Sigmoid colon (tissue), 7 donors: Measurements from ENCODE around the gene HIVEP1. TPM values are rescaled to one million over a fixed set of nuclear protein-coding genes. Genes with fewer than 3 reads are reported as not detected.

Source experiments
- DNase-seq: peaks from one replicate; pipeline ENCODE4 v3.0.0-alpha.2; 2019
- H3K27ac ChIP-seq, 4 donors: fragments of 200-600 bp; sonication (generic); one replicate each; pipeline ENCODE4 v1.5.1; 2016 to 2019; ENCODE audit warnings: mild to moderate bottlenecking in 1 of 4
- H3K27me3 ChIP-seq, 3 donors: fragments of 200-600 bp; sonication (generic); one replicate each; pipeline ENCODE4 v1.5.1; 2019; ENCODE audit warnings: mild to moderate bottlenecking in 1 of 3
- H3K36me3 ChIP-seq, 4 donors: fragments of 200-600 bp; sonication (generic); one replicate each; pipeline ENCODE4 v1.5.1; 2016 to 2019
- H3K4me1 ChIP-seq, 4 donors: fragments of 200-600 bp; sonication (generic); one replicate each; pipeline ENCODE4 v1.5.1; 2017 to 2019
- H3K4me3 ChIP-seq, 4 donors: fragments of 200-600 bp; sonication (generic); one replicate each; pipeline ENCODE4 v1.5.1; 2017 to 2019; ENCODE audit warnings: mild to moderate bottlenecking in 2 of 4, moderate library complexity in 1 of 4
- H3K9me3 ChIP-seq, 4 donors: fragments of 200-600 bp in 3 of 4; sonication (generic) in 3 of 4; one replicate each; pipeline versions ENCODE4 v1.5.1 to v1.6.1; 2013 to 2019
- EP300 ChIP-seq, 4 donors: sonication (generic); formaldehyde crosslinking; IDR thresholded peaks; one replicate each; pipeline ENCODE4 v1.6.1; 2017; ENCODE audit warnings: antibody characterized with exemption in 4 of 4
- POLR2A ChIP-seq, 2 donors: fragments of 450-650 bp; IDR thresholded peaks; one replicate each; pipeline ENCODE4 v1.6.1; 2016; ENCODE audit warnings: antibody characterized with exemption in 2 of 2, mild to moderate bottlenecking in 2 of 2, moderate library complexity in 2 of 2
- POLR2AphosphoS5 ChIP-seq, 4 donors: sonication (generic); formaldehyde crosslinking; IDR thresholded peaks; one replicate each; pipeline ENCODE4 v1.6.1; 2017; ENCODE audit warnings: antibody characterized with exemption in 4 of 4
- WGBS, 2 donors: extraction: QIAGEN DNeasy Blood & Tissue Kit; methylation state at CpG; one replicate each; pipeline ENCODE4 v1.1.7; 2013; 5-methylcytosine and 5-hydroxymethylcytosine counted together
- intact Hi-C: fragments of 100-400 bp; cut with DNase I; formaldehyde crosslinking; loops from one replicate; pipeline ENCODE4 v1.15.1; 2023
- polyA plus RNA-seq, 3 donors: library from polyadenylated mRNA; stranded (reverse); fragments of 200-250 nt; gene quantifications; one replicate each; pipeline ENCODE4 v1.2.3, GENCODE V29; 2013
- total RNA-seq, 4 donors: library from RNA; depleted of rRNA; stranded (reverse); fragments of >200 nt; gene quantifications; one replicate each; pipeline ENCODE4 v1.1.0, GENCODE V29; 2016
- TF ChIP-seq, protein P1 (sequence below), 4 experiments: fragments of 450-650 bp in 3 of 4; fragments of 200-600 bp in 1 of 4; IDR thresholded peaks; one replicate each; pipeline ENCODE4 v1.5.1; 2016 to 2019; ENCODE audit warnings: antibody characterized with exemption in 4 of 4, mild to moderate bottlenecking in 3 of 4, moderate library complexity in 2 of 4
- donor health status: healthy with polysubstance abuse.
- donor health status: Bipolar disorder and iron deficiency.
- donor health status: healthy.

HIVEP1 gene
- total and polyA plus RNA-seq, 7 donors: 4.6 to 28.5 (median 13.2) TPM

DNA sequence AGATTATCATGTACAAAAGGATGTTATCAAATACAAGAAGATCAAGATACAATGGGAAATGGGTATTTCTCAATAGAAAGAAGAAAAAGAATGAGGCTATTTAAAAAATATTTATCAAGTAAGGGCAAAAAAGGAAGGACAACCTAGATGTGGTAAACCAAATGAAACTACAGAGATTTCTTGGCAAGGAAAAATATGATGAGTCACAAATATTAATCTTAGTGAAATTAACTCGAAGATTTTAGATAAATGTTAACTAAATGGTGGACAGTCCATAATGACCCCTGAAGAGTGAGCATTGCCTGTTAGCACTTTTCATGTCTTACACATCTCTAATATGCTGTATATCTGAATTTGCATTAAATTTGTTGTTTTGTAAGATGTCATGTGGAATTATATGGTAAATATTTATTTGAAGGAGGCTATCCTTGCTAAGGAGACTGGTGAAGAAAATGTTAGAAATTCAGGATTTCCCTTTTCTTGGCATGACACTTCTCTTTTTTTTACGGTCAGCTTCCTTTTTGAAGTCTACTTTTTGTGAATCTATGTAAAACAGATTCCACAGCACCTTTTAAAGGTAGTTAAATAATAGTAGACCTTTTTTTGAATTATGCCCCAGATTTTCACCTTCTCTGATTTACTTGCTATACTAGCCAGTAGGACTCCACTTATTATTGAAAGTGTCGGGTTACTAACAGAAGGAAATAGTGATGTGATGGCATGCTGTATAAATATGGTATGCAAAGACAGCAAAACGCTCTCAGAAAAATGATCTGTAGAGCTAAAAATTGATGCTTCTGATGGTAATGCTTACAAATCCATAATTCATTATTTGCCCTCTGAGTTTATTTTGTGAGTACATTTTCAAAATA is 120.5 kb downstream of the HIVEP1 start:
- Histone ChIP-seq H3K27ac (no peak overlapping the region), H3K4me3 (no peak overlapping the region), H3K27me3 (no peaks in the 10 kb centered on the region), H3K4me1 (peaks cover 0 to 9% (median 4%) of the 10 kb centered on the region in 4 donors), H3K9me3 (no peaks in the 10 kb centered on the region), H3K36me3 (no peaks in the 10 kb centered on the region)
- DNase-seq: no peak
- TF ChIP-seq POLR2A (IDR thresholded peaks at IDR 0.05) (no peak), POLR2AphosphoS5 (IDR thresholded peaks at IDR 0.05) (no peak), EP300 (IDR thresholded peaks at IDR 0.05) (no peak)
- TF ChIP-seq, protein P1, sequence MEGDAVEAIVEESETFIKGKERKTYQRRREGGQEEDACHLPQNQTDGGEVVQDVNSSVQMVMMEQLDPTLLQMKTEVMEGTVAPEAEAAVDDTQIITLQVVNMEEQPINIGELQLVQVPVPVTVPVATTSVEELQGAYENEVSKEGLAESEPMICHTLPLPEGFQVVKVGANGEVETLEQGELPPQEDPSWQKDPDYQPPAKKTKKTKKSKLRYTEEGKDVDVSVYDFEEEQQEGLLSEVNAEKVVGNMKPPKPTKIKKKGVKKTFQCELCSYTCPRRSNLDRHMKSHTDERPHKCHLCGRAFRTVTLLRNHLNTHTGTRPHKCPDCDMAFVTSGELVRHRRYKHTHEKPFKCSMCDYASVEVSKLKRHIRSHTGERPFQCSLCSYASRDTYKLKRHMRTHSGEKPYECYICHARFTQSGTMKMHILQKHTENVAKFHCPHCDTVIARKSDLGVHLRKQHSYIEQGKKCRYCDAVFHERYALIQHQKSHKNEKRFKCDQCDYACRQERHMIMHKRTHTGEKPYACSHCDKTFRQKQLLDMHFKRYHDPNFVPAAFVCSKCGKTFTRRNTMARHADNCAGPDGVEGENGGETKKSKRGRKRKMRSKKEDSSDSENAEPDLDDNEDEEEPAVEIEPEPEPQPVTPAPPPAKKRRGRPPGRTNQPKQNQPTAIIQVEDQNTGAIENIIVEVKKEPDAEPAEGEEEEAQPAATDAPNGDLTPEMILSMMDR (IDR thresholded peaks at IDR 0.05): no peak
- intact Hi-C loops: no loop called here
- 82 to 91% methylated on average over 4 of the region's 4 CpGs for WGBS, 2 donors

DNA sequence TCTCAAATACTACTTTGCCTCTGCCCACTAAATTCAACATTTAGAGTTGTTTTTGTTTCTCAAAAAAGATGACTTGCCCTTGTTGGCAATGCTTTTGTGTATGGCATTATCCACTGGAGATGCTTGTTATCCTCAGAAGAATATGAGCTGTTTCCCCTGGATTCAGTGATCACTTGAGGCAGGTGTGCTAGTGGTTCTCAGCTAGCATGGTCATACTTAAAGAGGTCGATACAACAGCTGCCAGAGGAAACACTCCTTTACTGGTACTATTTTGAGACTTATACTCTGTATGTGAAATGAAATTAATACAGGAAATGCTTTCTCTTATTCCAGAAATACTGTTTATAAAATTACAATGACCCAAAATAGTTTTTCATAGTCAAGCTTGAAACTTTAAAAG is 122.5 kb downstream of the HIVEP1 start:
- 79 to 87% methylated on average over 1 of the region's 1 CpG for WGBS, 2 donors
- Histone ChIP-seq H3K4me1 (peaks cover 0 to 13% (median 6%) of the 10 kb centered on the region in 4 donors), H3K4me3 (no peak overlapping the region), H3K36me3 (peaks cover 0 to 9% (median 6%) of the 10 kb centered on the region in 4 donors), H3K27ac (no peak overlapping the region), H3K9me3 (no peaks in the 10 kb centered on the region), H3K27me3 (no peaks in the 10 kb centered on the region)
- no peak for DNase-seq
- TF ChIP-seq POLR2A (IDR thresholded peaks at IDR 0.05): no peak
- TF ChIP-seq EP300 (IDR thresholded peaks at IDR 0.05): no peak
- no peak for TF ChIP-seq POLR2AphosphoS5 (IDR thresholded peaks at IDR 0.05)
- TF ChIP-seq, protein P1 (IDR thresholded peaks at IDR 0.05): no peak
- intact Hi-C loops: no loop called here

DNA sequence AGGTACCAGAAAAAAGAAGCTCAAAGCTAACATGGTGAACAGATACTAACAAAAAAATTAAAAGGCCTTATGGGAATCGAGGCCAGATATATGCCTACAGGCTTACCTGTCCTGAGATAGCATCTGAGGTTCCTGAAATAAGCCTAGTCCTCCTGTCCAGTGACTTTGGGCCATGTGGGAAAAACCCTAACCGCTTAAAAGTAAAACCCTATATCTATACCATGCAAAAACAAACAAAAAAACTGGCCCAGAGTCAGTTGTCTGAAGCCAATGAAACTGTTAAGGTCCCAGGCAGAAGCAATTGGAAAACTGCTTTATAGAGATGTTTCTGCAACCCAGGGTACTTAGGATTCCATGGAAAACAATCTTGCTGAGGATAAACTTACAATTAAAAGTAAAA is 122.9 kb downstream of the HIVEP1 start:
- WGBS, 2 donors: 90 to 91% methylated on average over 2 of the region's 2 CpGs
- TF ChIP-seq EP300 (IDR thresholded peaks at IDR 0.05): no peak
- TF ChIP-seq, protein P1 (IDR thresholded peaks at IDR 0.05): no peak
- TF ChIP-seq POLR2AphosphoS5 (IDR thresholded peaks at IDR 0.05): no peak
- no peak for TF ChIP-seq POLR2A (IDR thresholded peaks at IDR 0.05)
- Histone ChIP-seq H3K9me3 (no peaks in the 10 kb centered on the region), H3K4me3 (no peak overlapping the region), H3K27ac (no peak overlapping the region), H3K27me3 (no peaks in the 10 kb centered on the region), H3K4me1 (peaks cover 0 to 13% (median 6%) of the 10 kb centered on the region in 4 donors), H3K36me3 (peaks cover 0 to 13% (median 10%) of the 10 kb centered on the region in 4 donors)
- no peak for DNase-seq
- intact Hi-C loops: no loop called here

DNA sequence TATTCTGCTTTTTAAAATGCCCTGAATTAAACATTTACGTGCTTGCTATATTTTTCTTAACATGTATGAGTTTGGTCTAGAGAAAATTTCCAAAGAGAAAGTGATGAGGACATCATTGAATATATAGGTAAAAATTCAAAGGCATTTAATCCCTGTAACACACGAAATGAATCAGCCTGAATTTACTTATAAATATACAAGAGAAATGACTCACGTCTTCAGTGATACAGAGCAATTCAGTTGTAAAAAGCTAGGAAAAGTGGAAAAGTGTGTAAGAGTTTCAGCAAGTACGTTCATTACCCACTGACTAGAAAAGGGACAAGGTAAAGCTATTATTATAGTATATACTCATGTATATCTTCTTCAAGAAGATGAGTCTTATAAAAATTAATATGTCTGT is 124.8 kb downstream of the HIVEP1 start:
- 82 to 89% methylated on average over 4 of the region's 4 CpGs for WGBS, 2 donors
- peaks cover 0 to 20% (median 11%) of the 10 kb centered on the region in 4 donors for H3K36me3 ChIP-seq
- intact Hi-C loops: no loop called here
- no peaks in the 10 kb centered on the region for H3K27me3 ChIP-seq
- no peak for DNase-seq
- H3K4me1 ChIP-seq: peaks cover 0 to 13% (median 6%) of the 10 kb centered on the region in 4 donors
- TF ChIP-seq POLR2A (IDR thresholded peaks at IDR 0.05): no peak
- TF ChIP-seq POLR2AphosphoS5 (IDR thresholded peaks at IDR 0.05): no peak
- no peak for TF ChIP-seq EP300 (IDR thresholded peaks at IDR 0.05)
- TF ChIP-seq, protein P1 (IDR thresholded peaks at IDR 0.05): no peak
- no peak overlapping the region for H3K27ac ChIP-seq
- no peaks in the 10 kb centered on the region for H3K9me3 ChIP-seq
- H3K4me3 ChIP-seq: no peak overlapping the region
